Activated T-cell treated with anti-CD3 and anti-CD28 coated beads, Interleukin-2, amount 50 U/mL, for 4 hours (primary cell): ENCODE data around the gene THY1. TPM values are rescaled to one million over a fixed set of nuclear protein-coding genes. Genes with fewer than 3 reads are reported as not detected.

ENCODE experiments used
- ATAC-seq, 2 donors: fragments of 200-7000 bp; cut with Tn5 transposase; one replicate each; pipeline ENCODE4 v1.10.0; 2021
- DNase-seq: peaks from one replicate; pipeline ENCODE4 v3.0.0-alpha.2; 2020
- H3K27me3 Mint-ChIP-seq: one replicate; pipeline ENCODE4 v1.8.0; 2021; ENCODE audit warnings: low read depth, mixed read lengths
- H3K36me3 Mint-ChIP-seq: one replicate; pipeline ENCODE4 v1.8.0; 2022; ENCODE audit warnings: mixed read lengths; ENCODE audit not compliant: insufficient read depth
- H3K4me1 Mint-ChIP-seq: one replicate; pipeline ENCODE4 v1.8.0; 2021; ENCODE audit warnings: low read depth, mixed read lengths
- H3K4me3 Mint-ChIP-seq: one replicate; pipeline ENCODE4 v1.8.0; 2021; ENCODE audit warnings: mild to moderate bottlenecking, moderate library complexity, mixed read lengths
- H3K9me3 Mint-ChIP-seq: one replicate; pipeline ENCODE4 v1.8.0; 2021; ENCODE audit warnings: mixed read lengths
- total RNA-seq, 3 donors: library from RNA; stranded (reverse); gene quantifications; one replicate each; pipeline ENCODE4 v1.2.1, GENCODE V29; 2021

THY1 gene
- total RNA-seq, 3 donors from 2014 or later: 0.35 to 0.52 (median 0.40) TPM

DNA sequence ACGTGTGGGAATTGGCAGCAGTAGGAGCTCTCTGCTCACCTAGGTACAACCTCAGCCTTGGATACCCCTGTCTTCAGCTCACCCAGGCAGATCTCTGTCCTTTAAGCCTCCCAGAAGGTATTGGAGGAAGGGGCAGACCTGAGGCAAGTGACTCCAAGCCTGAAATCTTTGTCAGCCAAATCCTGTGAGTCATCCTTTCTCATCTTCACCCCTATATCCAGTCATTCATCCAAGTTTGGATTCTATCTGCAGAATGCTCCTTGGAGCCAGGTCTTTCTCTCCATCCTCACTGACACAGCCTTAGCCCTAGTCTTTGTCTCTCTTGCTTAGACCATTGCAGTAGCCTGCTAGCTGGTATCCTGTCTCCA, 10.4 kb upstream of the THY1 start:
- no peaks in the 10 kb centered on the region for H3K4me1 Mint-ChIP-seq
- ATAC-seq (no peak), DNase-seq (no peak)
- no peak overlapping the region for H3K4me3 Mint-ChIP-seq
- no peaks in the 10 kb centered on the region for H3K36me3 Mint-ChIP-seq
- peaks cover 36% of the 10 kb centered on the region for H3K27me3 Mint-ChIP-seq
- H3K9me3 Mint-ChIP-seq: peaks cover 7% of the 10 kb centered on the region

DNA sequence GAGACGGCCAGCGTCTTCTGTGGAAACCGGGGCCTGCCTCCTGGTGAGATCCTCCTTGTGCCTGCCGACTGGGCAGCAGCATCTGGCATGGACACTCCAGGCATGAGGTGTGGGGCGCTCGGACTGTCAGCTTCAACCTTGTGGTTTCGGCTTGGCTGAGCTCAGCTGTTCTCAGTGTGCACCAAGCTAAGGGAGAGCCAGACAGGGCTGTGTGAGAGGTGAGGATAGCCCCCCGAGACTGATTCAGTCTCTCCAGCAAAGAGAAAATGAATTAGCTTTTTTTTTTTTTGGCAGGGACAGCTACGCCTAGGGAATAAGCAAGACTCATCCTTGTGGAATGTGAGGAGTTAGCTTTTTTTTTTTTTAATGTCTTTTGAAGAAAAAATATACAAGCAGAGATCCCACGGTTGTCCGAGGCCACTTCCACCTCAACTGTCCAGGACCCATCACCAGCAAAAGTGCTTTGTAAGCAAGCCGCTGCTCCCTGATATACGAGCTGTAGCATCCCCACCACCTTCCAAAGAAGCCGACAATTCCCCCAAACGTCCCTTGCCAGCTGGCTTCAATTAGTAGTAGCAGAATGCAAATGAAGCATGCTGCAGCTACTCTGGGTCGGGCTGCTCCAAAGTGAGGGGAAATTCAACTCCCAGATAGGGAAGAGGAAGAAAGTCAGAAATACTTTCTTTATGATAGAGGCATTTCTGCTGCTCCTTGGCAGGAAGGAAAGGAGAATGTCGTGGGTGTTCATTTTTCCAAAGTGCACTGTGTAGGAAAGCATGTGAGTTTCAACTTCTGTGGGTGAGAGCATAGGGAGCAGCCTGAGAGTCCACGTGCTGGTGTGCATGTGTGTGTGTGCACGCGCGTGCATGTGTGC, 9.7 kb upstream of the THY1 start:
- H3K9me3 Mint-ChIP-seq: peaks cover 7% of the 10 kb centered on the region
- H3K4me3 Mint-ChIP-seq: no peak overlapping the region
- no peaks in the 10 kb centered on the region for H3K36me3 Mint-ChIP-seq
- no peak for DNase-seq
- ATAC-seq: no peak
- H3K27me3 Mint-ChIP-seq: peaks cover 37% of the 10 kb centered on the region
- no peaks in the 10 kb centered on the region for H3K4me1 Mint-ChIP-seq

DNA sequence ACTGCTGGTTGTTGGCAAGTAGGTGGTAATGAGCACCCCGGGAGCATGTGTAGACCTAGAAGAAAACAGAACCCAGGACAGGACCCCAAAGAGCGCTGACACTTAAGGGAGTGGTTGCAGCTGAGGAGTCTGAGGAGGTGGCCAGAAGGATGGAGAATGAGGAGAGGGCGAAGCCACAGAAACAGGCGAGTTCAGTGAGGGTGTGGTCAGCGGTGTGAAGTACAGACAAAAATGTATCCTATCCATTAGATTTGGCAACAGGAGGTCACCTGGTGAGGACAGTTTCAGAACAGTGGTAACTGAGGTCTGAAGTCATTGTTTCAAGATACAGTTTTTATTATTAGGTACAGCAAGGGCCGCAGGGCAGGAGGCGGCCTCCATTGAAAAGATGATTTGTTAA, 8.6 kb upstream of the THY1 start:
- no peaks in the 10 kb centered on the region for H3K36me3 Mint-ChIP-seq
- no peak for DNase-seq
- H3K9me3 Mint-ChIP-seq: peaks cover under 1% of the 10 kb centered on the region
- no peaks in the 10 kb centered on the region for H3K4me1 Mint-ChIP-seq
- ATAC-seq: no peak
- peaks cover 31% of the 10 kb centered on the region for H3K27me3 Mint-ChIP-seq
- no peak overlapping the region for H3K4me3 Mint-ChIP-seq

DNA sequence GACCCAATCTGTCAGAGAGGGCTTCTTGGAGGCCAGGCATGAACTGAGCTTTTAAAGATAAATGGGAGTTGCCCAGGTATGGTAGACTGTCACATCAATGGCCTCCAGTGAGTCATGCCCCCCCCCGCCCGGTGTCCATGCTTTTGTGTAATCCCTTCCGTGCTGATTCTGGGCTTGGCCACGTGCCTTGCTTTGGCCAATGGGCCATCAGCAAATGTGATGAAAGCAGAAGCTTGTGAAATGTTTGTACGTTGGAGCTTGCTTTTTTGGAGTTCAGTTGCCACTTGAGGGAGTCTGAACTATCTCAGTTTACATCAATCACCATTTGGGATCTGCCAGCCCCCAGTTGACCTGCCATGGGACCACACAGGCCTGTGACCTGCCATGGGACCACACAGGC, 4.3 kb upstream of the THY1 start:
- no peaks in the 10 kb centered on the region for H3K36me3 Mint-ChIP-seq
- no peak for ATAC-seq
- H3K4me3 Mint-ChIP-seq: no peak overlapping the region
- H3K27me3 Mint-ChIP-seq: peaks cover 55% of the 10 kb centered on the region
- H3K4me1 Mint-ChIP-seq: peaks cover 13% of the 10 kb centered on the region
- no peak for DNase-seq
- H3K9me3 Mint-ChIP-seq: no peaks in the 10 kb centered on the region

DNA sequence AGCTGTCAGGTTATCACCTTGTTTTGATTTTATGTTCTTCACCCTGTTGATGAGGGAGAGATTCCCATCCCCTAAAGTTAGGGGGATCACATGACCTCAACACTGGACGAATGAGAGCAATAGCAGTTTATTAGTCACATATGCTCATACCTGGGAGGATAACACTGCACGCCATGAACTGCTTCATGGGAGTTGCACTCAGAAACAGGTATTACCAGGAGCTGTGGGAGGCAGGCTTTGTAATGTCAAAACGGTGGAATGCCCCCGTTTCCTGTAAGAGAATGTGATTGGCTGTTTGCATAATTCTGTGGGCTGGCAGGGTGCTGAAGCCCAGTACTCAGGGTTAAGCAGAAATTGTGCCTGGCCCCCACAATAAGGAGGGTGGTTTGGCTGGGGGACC, 3.2 kb upstream of the THY1 start:
- H3K4me1 Mint-ChIP-seq: peaks cover 18% of the 10 kb centered on the region
- DNase-seq (no peak), ATAC-seq (no peak)
- H3K27me3 Mint-ChIP-seq: peaks cover 58% of the 10 kb centered on the region
- no peaks in the 10 kb centered on the region for H3K36me3 Mint-ChIP-seq
- no peaks in the 10 kb centered on the region for H3K9me3 Mint-ChIP-seq
- no peak overlapping the region for H3K4me3 Mint-ChIP-seq

DNA sequence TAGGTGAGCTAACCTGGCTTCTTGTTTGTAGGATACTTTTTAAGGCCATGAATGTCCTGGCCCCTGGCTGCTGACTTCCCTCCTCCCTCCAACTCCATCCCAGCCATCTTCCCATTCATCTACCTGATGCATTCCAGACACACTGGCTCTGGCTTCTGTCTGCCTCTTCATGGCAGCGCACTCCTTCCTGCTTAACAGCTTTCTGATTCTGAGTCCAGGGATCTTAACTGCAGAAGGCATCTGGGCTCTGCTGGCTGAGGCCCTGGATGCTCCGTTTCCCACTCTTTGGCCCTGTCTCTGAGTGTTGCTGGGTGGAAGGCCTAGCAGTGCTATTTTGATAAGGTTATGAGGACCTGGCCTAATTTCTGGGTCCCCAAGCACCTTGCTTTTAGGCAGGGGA, 1.8 kb upstream of the THY1 start:
- H3K4me3 Mint-ChIP-seq: no peak overlapping the region
- peaks cover 67% of the 10 kb centered on the region for H3K27me3 Mint-ChIP-seq
- ATAC-seq (no peak), DNase-seq (no peak)
- no peaks in the 10 kb centered on the region for H3K36me3 Mint-ChIP-seq
- peaks cover 18% of the 10 kb centered on the region for H3K4me1 Mint-ChIP-seq
- no peaks in the 10 kb centered on the region for H3K9me3 Mint-ChIP-seq

DNA sequence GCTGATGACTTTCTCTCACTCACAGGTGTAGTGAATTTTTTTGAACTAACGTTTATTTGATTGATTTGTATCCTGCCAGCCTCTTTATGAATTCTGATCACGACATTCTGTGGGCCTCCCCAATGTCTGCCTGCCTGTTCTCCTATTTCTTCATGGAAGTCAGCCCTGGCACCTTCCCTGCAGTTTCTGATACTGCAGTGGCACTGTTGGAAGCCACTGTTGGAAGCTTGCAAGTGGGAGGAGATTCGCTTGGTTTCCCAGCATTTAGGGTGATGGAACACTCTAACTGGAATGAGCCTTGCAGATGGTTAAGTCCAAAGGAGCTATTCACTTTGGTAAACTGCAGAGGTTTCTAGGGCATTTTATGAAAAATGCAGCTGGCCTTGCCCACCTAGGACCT, 1.3 kb upstream of the THY1 start:
- DNase-seq (no peak), ATAC-seq (no peak)
- Mint-ChIP-seq H3K9me3 (no peaks in the 10 kb centered on the region), H3K36me3 (no peaks in the 10 kb centered on the region), H3K27me3 (peaks cover 67% of the 10 kb centered on the region), H3K4me1 (peaks cover 18% of the 10 kb centered on the region), H3K4me3 (no peak overlapping the region)

DNA sequence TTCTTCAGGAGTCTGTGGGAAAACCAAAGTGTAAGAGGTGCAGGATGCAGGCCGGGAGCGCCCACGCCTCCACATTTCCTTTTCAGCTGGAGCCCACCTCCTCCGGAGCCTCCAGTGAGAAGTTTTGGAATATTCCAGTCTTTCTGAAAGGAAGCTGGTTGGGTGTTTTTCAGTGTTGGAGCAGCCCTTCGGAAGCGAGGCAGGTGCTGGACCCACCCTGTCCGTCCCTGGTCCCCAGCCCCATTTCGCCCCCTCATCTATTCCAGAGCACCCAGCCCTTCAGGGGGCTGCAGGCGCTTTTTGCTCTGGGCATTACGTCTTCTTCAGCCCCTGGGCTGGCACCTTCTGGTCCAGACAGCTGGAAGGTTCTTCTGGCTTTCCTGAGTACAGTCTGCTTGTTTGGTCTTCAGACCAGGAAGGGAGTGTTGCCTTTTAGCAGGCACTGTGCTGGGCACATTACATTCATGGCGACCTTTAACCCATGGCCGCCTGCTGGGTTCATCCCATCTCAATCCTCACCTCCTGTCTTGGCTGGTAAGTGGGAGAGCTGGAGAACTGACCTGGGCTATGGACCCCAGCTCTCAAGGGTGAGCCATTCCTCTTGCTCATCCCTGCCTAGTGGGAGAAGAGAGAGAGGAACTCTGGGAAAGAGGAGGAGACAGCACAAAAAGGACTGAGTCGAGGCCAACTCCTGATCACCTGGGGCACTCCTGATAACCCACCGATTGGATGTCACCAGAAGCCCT, 710 bp upstream of the THY1 start:
- Mint-ChIP-seq H3K27me3 (peaks cover 65% of the 10 kb centered on the region), H3K36me3 (no peaks in the 10 kb centered on the region), H3K4me3 (no peak overlapping the region), H3K4me1 (peaks cover 18% of the 10 kb centered on the region), H3K9me3 (no peaks in the 10 kb centered on the region)
- no peak for ATAC-seq
- no peak for DNase-seq

DNA sequence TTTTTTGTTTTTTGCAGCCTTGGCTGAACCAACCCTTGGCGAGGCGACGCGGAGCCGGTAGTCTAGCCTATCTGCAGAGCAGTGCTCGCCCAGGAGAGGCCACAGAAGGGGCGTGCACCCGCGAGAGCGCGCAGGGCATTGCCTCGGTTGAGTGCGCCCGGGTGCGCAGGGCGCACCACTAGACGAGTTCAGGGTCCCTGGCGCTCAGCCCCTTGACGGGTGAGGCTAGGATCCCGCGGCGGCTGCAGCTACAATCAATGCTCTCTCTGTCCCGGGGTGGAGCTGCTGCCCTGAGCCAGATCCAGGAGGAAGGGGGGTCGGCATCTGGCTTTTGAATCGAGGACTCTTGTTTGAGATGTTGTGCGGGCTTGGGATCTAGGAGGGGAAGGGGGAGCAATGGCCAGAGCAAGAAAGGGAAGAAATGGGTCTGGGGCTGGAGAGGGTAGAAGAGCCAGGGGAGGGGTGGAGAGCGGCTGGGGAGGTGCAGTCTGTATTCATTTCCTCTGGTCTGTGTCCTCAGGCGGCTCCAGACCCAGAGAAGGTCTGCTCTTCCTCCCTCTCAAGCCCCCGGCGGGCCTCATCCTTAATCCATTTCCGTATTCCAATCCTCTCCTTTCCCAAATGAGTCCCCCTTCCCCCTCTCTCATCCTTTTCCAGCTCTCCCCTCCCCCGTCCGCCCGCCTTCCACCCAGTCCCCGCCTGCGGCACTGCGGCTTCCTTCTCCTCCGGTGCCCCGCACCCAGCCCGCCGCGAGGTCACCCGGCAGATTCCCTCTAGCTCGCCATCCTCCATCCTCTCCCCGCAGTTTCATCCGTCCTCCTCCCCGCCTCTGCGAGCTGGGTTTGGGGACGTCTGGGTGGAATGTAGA, 797 bp downstream of the THY1 start:
- DNase-seq: no peak
- no peaks in the 10 kb centered on the region for H3K9me3 Mint-ChIP-seq
- H3K27me3 Mint-ChIP-seq: peaks cover 65% of the 10 kb centered on the region
- H3K4me1 Mint-ChIP-seq: peaks cover 18% of the 10 kb centered on the region
- H3K4me3 Mint-ChIP-seq: peak overlapping the region; percentile 62
- peak; percentile 42 to 52 for ATAC-seq
- H3K36me3 Mint-ChIP-seq: no peaks in the 10 kb centered on the region

DNA sequence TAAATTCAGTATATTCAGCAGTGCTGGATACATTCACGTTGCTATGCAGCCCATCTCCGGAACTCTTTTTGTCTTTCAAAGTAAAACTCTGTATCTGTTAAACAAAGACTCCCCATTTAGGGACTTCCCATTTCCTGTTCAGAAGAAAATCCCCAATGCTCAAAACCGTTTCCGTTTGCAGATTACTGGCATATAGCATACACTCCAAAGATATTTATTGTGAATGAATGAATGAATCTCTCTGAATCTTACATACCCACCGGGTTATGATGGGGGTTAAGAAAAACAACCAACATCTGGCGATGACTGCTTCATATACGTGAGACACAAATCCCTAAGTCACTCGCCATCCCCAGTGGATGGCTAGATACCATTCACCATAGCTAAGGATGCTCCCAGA, 1.6 kb downstream of the THY1 start:
- no peak for DNase-seq
- ATAC-seq: no peak
- Mint-ChIP-seq H3K27me3 (peaks cover 65% of the 10 kb centered on the region), H3K4me3 (peak overlapping the region; percentile 62), H3K9me3 (no peaks in the 10 kb centered on the region), H3K36me3 (no peaks in the 10 kb centered on the region), H3K4me1 (peaks cover 18% of the 10 kb centered on the region)

DNA sequence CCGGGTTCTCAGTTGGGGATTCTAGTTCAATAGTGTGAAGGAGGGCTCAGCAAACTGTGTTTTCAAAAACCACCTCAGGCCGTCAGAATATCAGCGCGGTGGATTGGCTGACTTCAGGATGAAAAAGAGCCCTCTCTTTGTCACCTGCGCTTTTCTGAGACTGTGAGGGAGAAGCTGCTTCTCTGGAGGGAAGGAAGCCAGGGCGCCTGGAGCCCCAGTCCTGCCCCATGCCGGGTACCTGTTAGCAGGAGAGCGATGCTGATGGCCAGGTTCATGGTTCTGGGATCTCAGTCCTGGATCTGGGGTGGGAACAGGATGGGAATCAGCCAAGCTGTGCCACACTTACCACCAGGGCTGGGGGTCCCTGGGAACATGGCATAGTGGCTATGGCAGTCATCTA, 2.3 kb downstream of the THY1 start:
- no peaks in the 10 kb centered on the region for H3K9me3 Mint-ChIP-seq
- peaks cover 60% of the 10 kb centered on the region for H3K27me3 Mint-ChIP-seq
- DNase-seq: no peak
- no peaks in the 10 kb centered on the region for H3K36me3 Mint-ChIP-seq
- ATAC-seq: no peak
- peaks cover 14% of the 10 kb centered on the region for H3K4me1 Mint-ChIP-seq
- H3K4me3 Mint-ChIP-seq: no peak overlapping the region

DNA sequence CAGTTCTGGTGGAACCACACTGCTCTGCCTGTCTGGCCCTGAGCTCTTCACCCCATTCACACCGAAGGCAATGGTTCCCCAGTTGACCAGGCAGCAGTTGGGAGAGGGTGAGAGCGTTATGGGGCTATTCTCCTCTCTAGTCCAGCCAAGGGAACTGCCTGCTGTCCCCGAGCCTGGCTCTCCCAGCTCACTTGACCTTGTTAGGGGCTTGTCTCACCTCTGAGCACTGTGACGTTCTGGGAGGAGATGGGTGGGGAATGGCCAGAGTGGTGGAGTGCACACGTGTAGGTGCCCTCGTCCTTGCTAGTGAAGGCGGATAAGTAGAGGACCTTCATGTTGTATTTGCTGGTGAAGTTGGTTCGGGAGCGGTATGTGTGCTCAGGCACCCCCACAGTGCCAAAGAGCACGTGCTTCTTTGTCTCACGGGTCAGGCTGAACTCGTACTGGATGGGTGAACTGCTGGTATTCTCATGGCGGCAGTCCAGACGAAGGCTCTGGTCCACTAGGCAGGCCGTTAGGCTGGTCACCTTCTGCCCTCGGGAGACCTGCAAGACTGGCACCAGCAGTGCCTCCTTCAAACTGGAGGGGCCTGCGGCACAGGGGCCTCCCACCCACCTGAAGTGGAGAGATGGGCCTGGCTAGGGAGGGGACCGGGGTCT, 3.0 kb downstream of the THY1 start:
- ATAC-seq (no peak), DNase-seq (no peak)
- no peak overlapping the region for H3K4me3 Mint-ChIP-seq
- peaks cover 61% of the 10 kb centered on the region for H3K27me3 Mint-ChIP-seq
- no peaks in the 10 kb centered on the region for H3K36me3 Mint-ChIP-seq
- peaks cover 14% of the 10 kb centered on the region for H3K4me1 Mint-ChIP-seq
- no peaks in the 10 kb centered on the region for H3K9me3 Mint-ChIP-seq

DNA sequence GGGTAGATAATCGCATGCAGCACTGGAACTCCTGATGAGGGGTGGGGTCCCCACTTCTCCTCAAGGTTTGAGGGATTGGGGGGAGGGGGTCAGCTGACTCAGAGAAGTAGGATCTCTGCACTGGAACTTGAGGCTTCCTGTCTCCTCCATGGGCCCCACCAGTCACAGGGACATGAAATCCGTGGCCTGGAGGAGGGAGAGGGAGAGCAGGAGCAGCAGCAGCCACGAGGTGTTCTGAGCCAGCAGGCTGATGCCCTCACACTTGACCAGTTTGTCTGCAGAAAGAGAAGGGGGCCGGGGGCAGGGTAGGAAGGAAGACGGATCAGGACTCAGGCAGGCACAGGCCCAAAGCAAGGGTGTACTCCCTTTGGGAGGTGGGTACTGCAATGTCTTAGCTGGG, 3.7 kb downstream of the THY1 start:
- peaks cover 4% of the 10 kb centered on the region for H3K9me3 Mint-ChIP-seq
- no peak for DNase-seq
- peaks cover 55% of the 10 kb centered on the region for H3K27me3 Mint-ChIP-seq
- peaks cover 14% of the 10 kb centered on the region for H3K4me1 Mint-ChIP-seq
- peaks cover 3% of the 10 kb centered on the region for H3K36me3 Mint-ChIP-seq
- H3K4me3 Mint-ChIP-seq: no peak overlapping the region
- ATAC-seq: no peak

DNA sequence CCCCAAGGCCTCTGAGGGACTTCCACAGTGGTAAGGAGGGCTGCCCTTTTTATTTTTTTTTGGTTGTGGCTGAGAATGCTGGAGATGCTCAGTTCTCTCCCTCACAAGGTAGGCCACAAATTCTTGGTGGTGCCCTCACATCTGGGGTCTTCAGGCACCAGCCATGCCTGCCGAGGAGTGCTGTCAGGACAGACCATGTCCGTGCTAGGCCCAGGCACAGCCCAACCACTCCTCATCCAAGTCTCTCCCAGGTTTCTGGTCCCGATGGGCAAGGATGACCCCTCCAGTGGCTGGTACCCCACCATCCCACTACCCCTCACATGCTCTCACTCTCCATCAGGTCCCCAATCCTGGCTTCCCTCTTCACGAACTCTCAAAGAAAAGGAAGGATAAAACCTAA, 4.2 kb downstream of the THY1 start:
- no peak for ATAC-seq
- Mint-ChIP-seq H3K4me1 (peaks cover 12% of the 10 kb centered on the region), H3K36me3 (peaks cover 3% of the 10 kb centered on the region), H3K4me3 (no peak overlapping the region), H3K27me3 (peaks cover 50% of the 10 kb centered on the region), H3K9me3 (peaks cover 4% of the 10 kb centered on the region)
- DNase-seq: no peak
